CD4-positive, alpha-beta T cell treated with Interleukin-4 for 1 hour (primary cell): ENCODE measurements around the gene BSPRY.
"Not testable (repeated sequence)": the region's sequence is repeated elsewhere in the genome, so short reads cannot be mapped to it uniquely, and the experiment has no call there.

Source experiments
- DNase-seq, 2 donors: peaks; one replicate each; pipeline ENCODE4 v3.0.0-alpha.2; 2020 to 2022

The BSPRY gene

DNA sequence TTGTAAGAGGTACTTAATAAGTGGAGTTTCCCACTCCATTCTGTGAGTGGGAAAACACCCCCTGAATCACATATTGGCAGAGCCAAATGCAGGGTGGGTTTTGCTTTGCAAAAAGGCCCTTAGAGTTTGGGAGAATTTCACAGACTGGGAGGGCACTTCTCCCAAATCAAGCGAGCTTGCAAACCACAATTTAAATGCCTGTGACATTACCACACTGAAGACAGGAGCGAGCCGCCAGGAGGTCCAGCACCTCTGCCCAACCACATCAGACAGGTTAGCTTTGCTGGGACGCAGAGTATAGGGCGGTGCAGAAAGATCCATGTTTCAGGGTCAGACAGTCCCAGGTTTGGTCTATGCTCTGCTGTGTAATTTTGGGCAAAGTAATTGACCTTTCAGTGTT, 49.5 kb downstream of the BSPRY start:
- DNase-seq, result no peak

DNA sequence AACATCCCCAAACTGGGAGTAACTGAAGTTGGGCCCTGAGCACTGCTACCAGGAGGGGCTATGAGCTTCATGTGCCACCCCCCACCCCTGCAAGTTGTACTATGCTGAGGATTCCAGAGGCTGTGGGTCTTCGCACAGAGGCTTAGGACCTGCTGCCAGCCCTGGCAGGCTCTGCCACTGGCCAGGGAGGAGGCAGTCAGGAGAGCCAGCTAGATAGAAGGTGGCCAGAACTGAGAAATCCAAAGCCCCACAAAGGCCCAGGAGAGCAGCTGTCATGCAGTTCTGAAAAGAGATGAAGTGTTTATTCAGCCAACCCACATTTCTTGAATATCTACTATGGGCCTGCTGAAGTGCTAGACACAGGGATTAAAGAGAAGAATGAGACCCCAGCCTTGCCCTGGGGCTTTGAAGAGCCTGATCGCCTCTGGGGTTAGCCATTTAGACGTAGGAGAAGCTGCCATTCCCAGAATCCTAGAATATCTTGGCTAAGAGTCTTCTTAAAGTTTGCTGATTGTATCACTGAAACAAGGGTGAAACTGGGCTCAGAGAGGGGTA, 50.4 kb downstream of the BSPRY start:
- no peak for DNase-seq

DNA sequence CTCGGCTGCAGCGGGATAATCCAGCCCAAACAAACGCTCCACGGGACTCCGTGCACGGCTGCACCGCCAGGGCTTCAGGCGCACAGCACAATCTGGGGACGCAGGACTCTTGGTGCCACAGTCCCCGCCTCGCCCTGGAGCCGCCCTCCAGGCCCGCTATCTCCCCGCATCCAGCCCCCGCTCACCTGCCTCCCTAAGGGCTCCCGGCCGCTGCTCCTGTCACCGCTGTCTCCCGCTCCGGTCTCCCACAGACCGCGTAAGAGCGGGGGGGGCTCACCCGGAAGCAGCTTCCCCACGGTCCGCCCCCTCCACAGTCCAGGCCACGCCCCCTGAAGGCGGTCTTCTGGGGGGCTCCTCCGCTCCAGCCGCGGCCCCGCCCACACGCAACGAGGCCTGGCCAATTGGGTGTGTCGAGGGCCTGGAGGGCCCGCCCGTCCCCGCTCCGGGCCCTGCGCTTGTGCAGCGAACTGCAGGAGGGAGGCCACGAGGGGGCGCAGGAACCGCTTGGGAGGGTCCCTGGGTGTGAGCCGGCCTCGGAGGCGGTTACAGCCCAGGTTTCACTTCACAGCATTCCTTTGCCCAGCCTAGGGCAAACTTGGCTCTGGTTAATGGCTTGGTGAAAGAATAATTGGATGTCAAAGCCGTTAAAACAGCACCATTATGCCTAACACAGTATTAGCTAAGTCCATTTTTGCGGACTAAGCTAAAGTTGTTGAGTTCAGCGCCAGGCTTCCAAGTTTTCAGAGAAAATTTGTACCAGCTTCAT, 51.9 kb downstream of the BSPRY start, which contains the start of gene ALAD:
Gene ALAD, minus strand, starts transcription at position 258 of the 766 bp plus-strand sequence. CDS start 7,725 bp downstream, outside the sequence.
- peak; percentile 99 for DNase-seq

DNA sequence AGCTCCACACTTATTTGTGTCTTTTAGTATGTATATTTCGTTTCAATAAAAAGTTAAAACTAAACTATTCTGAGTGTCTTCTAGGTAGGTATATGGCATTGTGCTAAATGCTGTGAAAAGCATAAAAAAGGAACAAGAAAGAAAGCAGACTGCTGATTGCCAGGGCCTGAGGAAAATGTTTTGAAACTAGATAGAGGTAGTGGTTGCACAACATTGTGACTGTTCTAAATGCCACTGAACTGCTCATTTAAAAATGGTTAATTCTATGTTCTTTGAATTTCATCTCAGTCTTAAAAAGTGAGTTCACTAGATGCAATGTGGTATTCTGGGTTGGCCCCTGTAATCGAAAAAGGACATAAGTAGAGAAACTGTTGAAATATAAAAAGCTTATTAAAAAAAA, 54.3 kb downstream of the BSPRY start:
- DNase-seq, result no peak

DNA sequence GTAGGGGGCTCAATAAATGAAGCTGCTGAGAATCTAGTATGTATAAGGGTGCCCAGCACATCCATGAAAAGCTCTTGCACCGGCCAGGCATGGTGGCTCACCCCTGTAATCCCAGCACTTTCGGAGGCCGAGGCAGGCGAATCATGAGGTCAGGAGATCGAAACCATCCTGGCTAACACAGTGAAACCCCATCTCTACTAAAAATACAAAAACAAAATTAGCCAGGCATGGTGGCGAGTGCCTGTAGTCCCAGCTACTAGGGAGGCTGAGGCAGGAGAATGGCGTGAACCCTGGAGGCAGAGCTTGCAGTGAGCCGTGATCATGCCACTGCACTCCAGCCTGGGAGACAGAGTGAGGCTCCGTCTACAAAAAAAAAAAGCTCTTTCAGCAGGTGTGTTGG, 57.0 kb downstream of the BSPRY start:
- not testable (repeated sequence) for DNase-seq

DNA sequence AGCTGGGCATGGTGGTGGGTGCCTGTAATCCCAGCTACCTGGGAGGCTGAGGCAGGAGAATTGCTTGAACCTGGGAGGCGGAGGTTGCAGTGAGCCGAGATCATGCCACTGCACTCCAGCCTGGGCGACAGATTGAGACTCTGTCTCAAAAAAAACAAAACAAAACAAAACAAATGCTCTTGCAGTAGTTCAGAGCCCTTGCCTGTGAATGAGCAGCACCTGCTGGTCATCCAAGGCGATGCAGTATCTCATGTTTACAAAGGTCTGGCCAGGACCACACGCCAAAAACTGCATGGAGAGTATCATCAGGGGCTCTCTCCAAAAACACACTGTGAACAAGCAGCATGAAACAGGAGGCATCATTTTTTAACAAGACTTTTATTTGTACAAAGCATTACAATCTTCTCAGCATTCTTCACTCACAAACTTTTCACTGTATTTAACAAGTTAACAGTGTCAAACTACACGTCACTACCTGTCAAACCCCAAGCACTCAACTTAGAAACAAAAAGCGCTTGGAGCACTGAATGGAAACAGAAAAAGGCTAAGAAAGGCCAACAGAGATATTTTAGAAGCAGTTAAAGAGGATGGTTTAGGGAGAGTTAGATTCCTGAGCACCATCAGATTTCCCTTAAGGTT, 57.7 kb downstream of the BSPRY start:
- DNase-seq, result peak; percentile 72 to 73

DNA sequence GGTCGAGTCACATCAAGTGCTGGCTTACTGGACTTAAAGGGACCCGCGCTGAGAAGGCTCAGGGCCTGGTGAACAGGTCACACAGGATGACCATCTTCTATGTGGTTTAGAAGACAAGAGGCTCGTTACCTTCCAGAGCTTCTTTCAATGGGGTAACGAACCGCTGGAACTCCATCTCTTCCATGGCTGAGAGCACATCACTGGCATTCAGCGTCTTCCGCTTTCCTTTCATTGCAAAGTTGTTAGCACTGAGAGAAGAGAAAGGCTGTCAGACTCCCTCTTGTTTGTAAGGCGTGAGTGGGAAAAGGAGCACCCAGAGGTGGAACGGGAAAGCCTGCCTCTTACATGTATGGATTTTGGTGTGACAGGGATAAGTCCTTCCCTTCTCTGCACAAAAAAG, 60.1 kb downstream of the BSPRY start:
- no peak for DNase-seq

DNA sequence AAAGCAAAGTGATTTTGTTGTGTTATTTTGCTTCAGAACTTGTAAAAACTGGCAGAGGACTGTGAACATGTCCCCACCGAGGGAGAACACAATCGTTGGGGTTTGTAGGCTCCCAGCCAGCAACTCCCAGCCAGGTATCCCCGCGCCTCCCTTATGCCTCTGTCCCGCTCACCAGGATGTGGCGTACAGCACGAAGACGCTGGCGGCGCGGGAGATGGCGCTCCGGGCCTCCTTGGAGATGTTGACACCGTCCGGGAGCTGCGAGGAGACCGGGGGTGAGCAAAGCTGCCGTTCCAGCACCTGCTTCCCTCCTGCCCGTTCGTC, 60.5 kb downstream of the BSPRY start:
- DNase-seq, result no peak

DNA sequence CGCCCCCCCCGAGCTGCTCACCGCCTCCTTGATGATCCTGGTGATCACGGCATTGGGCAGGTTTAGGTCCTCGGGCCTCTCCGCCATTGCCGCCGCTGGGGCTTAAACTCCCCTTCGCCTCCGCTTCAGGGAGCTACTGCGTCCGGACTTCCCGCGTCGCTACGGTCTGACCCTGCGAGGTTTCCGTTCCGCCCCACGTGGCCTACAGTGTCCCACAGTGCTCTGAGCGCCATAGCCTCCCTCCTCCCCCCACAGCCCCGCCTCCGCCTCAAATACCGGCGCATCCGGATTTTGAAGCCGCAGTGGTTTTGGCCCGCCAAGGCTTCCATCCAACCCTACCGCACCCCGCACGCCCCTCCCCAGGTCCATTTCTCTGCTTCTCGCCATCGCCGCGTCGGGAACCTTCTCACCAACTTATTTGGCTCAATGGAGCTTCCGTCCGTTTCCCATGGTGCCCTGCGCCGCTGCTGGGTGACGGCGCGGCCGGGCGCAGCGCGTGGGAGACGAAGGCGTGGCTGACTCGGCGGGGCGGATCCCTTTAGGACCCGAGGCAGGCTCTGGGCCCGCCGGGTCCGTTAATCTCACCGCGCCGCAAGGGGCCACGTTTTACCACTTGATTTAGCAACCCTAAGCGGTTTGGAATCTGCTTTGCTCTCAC, 61.0 kb downstream of the BSPRY start, which contains the start of the genes C9orf43 and POLE3:
Gene C9orf43, plus strand, starts transcription at position 541 of the 658 bp plus-strand sequence. CDS start 2,747 bp downstream, outside the sequence.
Gene POLE3, minus strand, starts transcription at position 469 of the 658 bp plus-strand sequence. Its CDS starts 382 bp downstream, at position 87.
- DNase-seq, result peak; percentile 94 to 95

DNA sequence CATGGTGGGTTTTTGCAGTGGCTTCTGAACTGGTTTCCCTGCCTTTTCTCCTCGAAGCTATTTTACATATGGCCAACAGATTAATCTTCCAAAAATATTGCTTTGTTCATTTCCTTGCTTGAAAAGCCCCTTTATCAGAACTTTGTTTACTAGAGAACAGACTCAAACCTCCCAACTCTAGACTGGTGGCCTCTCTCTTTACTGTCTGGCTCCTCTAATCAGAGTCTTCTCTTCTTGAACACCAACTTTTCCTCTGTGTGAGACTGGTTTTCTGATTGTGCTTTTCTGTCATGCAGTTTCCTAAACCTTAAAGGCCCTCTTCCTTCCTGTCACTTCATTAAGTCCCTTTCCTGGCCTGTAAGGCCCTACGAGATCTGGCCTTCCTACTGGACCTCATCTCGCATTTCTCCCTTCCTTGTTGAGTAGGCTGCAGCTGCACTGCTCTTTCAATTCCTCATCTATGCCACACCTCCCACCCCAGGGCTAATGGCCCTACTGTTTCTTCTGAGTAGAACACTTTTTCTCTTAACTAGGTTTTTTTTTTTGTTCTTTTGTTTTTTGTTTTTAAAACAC, 66.9 kb downstream of the BSPRY start:
- peak in 1 of 2 donors; percentile 30 for DNase-seq

DNA sequence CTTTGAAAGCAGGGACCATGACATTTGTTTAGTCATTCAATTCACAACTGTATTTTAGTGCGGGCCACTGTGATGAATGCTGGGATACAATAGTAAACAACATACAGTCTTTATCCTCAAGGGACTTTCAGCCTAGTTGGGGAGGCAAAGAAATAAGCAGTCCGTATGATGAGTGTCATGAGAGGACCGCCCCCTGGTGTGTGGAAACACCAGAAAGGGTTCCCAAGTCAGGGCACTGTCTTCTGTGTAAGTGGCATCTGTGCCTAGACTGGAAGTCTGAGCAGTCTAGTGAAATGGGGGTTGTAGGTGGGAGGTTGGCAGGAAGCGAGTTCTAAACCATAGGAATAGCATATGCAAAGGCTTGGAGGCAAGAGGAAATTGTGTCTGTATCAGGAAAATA, 68.0 kb downstream of the BSPRY start:
- no peak for DNase-seq
